Measurements from ENCODE around the gene ADARB1.

ADARB1 gene

DNA sequence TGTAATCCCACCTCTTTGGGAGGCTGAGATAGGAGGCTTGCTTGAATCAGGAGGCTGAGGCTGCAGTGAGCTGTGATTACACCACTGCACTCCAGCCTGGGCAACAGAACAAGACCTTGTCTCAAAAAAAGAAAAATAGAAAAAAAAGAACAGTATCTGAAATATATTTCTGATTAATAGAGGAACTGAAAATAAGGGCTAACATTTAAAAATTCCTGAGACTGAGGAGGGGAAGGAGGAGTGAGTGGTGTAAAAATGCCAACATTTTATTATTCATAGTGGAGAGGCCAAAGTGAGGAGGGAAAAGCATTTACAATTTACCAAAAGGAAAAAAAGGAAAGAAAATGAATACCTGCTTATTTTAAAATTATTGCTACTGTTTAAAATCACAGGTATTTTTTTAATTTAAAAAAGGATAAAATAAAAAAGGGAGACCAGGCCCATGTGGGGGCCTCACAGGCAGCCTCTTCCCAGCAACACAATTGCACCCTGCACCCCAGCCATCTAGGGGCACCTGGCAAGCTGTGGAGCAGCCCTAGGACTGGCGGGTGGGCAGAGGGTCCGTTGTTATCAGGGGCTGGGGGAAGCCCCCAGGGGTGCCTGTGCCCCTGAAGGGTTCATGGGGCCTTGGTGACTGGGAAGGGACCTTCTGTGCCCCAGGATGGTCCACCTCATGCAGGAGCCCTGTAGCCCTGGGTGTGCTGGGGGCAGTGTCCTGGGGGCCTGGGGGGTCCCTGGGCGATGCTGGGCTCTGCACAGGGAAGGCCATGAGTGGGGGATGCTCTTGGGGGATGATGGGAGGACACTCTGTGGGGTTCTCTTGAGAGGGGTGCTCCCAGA lies 34.8 kb upstream of the ADARB1 start:
- no peak for DNase-seq (ENCODE audit: low spot score)

DNA sequence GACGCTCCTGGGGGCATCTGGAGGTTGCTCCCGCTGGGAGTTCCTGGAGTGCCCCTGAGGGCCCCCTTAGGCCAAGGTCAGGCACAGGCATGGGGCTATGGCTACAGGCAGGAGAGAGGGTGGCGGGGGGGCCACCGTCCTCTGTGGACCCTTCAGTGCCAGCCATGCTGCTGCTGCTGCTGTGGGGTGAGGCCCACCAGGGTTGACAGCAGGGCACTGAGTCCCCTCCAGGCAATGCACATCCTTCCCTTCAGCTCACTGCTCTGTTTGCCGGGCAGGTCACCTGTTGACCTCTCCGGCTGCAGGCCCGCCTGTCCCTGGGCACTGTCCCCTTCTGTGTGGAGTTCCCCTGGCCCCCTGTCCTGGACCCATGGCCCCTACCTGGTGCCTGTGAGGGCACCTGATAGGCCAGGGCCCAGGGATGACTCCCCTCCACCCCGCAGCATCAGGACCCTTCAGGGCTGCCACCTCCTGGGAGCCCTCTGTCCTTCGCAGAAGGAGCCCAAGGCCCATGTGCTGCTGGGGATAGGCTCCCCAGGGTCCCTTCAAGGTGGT lies 34.1 kb upstream of the ADARB1 start:
- no peak for DNase-seq (ENCODE audit: low spot score)

DNA sequence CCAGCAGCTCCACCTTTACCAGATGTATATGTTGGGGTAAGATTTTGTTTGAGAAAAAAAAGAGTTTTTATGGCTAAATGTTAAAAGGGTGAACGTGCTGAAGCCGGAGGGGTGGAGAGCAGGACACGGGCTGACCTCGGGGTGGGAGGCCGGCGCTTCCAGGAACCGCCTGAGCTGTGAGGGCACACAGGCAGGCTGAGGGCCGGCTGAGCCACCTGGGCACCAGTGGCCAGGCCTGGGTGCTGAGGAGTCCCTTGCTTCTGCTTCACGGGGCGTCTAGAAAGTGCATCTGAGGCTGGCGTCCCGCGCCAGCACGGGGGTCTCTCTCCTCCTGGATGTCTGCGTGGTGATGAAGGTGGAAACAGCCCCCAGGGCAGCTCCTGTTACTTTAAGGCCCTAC lies 33.6 kb upstream of the ADARB1 start:
- DNase-seq (ENCODE audit: low spot score), result no peak

DNA sequence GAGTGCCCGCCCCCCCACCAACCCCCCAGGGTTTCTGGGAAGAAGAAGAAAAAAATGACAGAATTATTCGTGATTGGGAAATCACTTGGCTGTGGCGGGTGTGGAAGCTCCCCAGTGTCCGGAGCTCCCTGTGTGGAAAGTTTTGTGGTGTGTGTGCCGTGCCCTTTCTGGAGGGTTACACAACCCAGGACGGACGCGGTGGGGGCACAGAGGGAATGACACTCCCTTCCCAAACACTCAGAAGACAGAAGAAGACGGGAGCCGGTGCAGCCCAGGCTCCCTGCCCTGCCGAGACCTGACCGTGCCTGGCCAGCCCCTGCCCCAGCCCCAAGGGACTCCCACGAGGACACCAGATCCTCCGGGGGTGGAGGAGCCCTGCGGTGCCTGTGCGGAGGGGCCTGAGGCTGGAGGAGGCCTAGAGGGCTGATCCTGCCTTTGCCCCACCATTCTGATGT lies 33.0 kb upstream of the ADARB1 start:
- DNase-seq (ENCODE audit: low spot score), result no peak

DNA sequence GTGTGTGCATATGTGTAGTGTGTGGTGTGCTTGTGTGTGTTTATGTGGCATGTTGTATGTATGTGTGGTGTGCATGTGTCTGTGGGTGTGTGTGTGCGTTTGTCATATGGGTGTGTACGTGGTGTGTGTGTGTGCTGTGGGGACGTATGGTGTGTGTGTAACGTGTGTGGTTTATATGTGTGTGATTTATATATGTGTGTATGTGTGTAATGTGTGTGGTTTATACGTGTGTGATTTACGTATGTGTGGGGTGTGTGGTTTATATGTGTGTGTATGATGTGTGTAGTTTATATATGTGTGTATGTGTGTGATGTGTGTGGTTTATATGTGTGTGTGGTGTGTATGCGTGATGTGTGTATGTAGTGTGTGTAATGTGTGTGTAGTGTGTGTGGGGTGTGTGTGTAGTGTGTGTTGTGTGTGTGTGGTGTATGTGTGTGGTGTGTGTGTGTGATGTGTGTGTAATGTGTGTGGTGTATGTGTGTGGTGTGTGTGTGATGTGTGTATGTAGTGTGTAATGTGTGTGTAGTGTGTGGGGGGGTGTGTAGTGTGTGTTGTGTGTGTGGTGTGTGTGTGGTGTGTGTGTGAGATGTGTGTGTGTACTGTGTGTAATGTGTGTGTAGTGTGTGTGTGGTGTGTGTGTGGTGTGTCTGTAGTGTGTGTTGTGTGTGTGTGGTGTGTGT lies 32.3 kb upstream of the ADARB1 start:
- DNase-seq (ENCODE audit: low spot score), result no peak

DNA sequence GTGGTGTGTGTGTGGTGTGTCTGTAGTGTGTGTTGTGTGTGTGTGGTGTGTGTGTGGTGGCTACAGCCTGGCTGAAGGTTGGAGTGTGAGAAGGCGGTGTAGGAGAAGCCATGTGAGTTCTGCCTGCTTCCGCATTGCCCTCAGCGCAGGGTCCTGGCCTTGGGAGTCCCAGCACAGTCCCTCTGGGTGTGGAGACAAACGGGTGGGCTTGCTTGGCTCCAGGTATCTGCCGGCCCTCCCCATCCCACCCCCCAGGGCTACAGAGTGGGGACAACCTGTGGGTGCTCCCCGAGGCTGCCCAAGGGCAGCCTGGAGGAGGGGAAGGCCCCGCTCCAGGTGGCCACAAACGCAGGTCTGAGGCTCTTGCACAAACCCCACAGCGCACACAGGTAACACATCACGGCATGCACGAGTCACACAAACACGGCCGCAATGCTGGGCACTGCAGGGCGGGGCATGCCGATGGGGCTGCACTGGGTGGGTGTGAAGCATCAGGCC lies 31.7 kb upstream of the ADARB1 start:
- no peak for DNase-seq (ENCODE audit: low spot score)

DNA sequence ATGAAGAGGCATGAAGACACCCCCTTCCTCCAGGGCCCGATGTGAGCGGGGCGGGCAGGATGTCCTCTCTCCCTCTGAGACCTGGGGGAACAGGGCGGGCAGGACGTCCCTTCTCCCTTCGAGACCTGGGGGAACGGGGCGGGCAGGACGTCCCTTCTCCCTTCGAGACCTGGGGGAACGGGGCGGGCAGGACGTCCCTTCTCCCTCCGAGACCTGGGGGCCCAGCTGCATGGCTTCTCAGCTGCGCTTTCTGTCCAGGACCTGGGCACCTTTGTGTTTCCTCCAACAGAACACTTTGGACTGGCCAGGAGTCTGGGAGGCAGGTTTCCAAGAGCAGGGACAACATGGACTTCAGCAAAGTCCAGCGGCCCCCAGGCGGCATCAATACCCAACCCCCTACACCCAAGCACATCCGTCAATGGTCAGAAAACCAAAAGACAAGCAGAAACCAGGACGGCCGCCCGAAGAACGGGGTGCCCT lies 30.8 kb upstream of the ADARB1 start:
- DNase-seq (ENCODE audit: low spot score), result no peak

DNA sequence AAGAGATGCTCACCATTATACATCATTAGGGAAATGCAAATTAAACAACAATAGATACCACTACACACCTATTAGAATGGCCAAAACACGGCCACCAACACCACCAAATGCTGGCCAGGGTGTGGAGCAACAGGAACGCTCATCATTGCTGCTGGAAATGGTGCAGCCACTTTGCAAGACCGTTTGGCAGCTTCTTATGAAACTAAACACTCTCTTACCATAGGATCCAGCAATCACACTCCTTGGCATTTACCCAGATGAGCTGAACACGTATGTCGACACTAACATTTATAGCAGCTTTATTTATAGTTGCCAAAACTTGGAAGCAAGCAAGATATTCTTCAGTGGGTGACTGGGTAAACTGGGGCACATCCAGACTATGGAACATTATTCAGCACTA lies 28.9 kb upstream of the ADARB1 start:
- no peak for DNase-seq (ENCODE audit: low spot score)

DNA sequence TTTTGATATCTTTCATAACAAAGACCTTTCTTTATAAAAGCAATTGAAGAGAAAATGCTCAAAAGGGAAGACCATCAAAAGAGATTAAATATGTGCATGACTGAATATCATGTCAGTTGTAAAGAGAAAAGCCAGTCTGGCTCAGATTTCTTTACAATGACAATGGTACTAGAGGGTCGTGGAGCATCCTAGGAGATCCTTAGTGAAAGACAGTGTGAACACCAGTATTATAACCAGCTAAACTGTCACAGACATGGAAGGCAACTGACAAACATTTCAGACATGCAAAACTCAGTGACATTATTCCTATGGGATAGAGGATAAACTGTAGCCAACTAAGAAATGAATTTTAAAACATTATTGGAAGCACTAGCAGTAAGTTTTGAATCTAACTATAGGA lies 27.1 kb upstream of the ADARB1 start:
- no peak for DNase-seq (ENCODE audit: low spot score)

DNA sequence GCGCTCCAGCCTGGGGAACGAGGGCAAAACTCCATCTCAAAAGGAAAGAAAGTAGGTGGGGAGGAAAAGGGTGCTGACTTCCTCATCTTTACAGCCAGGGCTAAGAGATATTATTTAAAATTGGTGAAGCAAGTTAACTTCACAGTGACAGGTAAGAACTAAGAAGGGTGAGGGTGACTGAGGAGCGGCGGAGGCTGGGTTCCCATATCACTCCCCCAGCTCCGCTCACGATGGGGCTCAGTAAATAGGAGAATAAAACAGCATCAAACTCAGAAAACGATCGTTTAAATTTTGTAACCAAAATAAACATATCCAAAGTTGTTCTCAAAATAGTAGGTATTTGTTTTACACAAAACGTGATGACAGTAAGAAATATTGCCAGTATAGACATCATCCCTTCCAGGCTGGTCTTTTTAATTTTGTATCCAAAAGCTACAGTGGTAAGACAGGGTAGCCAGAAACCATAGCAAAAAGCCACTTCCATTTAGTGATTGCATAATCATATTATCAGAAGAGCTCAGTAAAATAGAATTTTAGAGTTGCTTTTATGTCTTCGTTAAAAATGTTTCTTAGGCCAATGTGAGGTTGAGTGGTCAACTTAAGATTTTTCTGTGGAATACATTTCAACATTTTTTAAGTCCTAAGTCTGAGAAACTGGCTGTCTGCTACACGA lies 26.2 kb upstream of the ADARB1 start:
- DNase-seq (ENCODE audit: low spot score), result no peak

DNA sequence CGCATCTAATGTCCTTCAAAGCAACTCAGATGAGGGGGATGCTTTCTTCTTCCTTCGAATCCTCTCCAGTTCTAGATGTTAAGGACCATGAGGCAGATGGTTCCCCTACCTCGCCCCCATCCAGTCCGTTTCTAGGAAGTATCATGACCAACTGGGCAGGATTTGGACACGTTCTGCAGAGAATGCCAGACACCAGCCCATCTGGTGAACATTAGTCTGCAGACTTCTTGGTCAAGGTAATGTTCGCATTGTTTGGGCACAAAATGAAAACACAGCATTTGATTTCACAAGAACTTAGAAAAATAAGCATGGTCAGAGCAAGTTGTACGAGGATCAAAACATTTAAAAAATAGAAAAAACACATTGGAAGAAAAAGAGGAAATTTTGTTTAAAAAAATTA lies 25.4 kb upstream of the ADARB1 start:
- DNase-seq (ENCODE audit: low spot score), result no peak

DNA sequence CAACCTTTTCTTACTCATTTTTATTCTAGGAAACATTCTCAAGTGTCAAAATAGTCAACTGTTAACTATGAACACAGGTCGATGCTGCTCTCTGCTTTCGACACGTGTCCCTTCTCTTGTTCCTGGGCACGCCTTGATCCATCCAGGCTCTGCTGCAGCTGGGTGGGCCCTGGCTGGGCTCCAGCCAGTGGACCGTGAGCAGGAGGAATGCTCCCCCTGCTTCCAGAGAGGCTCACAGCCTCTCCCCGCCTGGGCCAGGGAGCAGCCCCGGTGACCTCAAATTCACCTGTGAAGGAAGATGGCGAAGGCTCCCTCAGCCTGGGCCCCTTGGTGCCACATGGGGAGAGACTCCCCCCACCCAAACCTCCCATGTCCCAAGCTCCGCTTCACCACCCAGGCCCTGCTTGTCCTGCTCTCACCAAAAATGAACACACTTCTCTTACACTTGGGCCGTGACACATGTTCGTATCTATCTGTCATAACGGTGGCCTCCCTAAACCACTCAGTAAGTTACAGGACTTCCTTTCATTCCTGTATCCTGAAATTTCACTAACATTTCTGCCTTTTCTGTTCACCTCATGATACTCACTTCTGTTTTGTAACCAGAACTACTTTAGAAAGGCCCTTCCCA lies 24.6 kb upstream of the ADARB1 start:
- no peak for DNase-seq (ENCODE audit: low spot score)

DNA sequence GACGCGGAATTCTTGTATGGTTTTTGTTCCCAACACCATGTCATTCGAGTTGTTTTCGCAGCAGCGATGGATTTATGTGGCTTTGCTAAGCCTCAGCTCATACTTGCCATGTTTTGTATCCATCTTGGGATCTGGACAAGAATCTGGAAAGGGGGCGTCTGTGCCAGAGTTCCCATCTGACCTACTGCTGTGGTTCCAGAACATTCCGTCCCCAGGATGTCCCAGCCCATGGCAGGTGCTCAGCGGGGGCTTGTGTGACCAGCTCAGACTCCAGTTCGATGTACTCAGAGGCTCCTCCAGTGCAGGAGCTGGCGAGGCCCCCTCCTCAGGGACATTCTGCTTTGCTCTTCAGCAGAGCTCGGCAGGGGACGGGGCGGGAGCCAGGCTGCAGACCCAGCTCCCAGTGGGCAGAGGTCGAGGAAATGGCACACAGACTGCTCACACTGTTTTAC lies 24.0 kb upstream of the ADARB1 start:
- no peak for DNase-seq (ENCODE audit: low spot score)

DNA sequence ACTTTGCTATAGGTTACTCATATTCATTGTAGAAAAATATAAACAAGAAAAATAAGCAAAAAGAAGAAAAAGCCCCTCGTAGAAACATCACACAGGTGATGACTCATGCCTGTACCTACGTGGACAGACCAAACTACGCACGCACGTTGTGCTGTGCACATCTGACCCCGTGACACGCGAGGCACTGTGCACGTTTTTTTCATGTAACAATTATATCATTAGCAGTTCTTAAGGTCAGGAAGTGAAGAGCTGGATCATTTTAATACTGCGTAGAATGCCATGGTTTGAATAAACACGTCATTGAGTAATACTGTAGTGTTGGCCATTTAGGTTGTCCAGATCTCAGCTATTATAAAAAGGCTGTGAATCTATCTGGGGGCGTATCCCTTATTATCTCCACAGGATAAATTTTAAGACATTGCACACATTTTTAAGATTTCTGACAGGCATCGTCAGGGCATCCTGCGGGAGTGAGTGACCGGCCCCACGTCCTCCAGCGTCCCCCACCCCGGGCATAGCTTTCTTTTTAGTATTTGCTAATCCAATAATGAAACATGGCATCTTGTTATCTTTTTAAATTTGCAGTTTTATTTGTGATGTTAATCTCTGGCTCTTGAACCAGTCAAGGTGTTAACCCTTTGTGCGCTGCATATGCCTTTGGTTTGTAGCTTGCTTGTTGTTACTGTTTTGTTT lies 23.4 kb upstream of the ADARB1 start:
- DNase-seq (ENCODE audit: low spot score), result no peak

DNA sequence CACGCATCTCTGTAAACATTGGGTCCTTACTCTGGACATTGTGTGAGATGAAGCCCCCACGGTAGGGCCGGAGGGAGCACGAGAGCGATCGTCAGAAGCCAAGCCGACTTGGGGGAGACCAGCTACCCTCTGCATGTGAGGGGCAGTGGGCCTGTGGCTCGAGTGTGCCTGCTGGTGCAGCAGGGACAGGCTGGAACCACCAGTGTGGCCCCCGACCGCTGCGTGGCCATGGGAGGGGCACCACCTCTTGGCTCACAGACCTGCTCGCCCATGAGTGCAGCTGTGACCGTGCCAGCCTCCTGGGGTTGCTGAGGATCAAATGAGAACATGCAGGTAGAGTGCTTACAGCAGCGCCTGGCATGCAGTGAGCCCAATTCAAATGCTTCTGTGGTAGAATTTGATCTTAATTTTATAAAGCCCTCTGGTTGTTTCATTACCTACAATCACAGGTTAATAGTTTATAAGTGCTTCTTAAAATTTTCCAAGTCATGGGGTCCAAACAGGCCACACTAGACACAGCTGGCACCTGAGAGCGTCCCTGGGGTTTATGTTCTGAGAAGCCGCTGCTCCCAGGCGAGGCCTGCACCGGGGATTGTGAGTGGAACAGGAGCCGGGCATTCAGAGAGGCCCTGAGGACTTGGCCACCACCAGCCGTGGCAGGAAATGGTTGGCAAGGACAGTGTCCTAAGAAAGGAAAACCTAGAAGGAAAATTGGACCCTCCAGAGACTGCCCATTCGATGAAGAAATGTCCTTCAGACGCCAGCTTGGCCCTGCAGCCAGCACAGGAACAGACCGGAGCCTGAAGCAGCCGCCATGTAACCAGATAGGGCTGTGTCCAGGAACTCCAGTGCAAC lies 22.6 kb upstream of the ADARB1 start:
- DNase-seq (ENCODE audit: low spot score), result no peak

DNA sequence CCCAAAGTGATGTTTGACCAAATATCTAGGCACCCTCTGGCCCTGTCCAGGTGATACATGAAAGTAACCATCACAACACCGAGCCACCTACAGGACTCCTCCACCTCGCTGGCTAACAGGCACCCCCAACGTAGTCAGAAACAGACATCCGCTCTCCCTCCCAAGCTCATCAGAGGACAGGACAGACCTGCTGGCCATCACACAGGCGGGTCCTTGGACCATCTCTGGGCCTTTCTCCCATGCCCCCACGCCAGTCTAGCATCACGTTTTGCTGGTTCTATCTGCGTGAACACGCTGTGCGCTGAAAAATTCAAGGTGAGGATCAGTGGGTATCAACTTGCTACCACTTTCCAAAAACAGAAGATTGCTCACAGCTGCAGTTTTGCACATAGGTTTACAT lies 21.4 kb upstream of the ADARB1 start:
- DNase-seq (ENCODE audit: low spot score), result no peak

DNA sequence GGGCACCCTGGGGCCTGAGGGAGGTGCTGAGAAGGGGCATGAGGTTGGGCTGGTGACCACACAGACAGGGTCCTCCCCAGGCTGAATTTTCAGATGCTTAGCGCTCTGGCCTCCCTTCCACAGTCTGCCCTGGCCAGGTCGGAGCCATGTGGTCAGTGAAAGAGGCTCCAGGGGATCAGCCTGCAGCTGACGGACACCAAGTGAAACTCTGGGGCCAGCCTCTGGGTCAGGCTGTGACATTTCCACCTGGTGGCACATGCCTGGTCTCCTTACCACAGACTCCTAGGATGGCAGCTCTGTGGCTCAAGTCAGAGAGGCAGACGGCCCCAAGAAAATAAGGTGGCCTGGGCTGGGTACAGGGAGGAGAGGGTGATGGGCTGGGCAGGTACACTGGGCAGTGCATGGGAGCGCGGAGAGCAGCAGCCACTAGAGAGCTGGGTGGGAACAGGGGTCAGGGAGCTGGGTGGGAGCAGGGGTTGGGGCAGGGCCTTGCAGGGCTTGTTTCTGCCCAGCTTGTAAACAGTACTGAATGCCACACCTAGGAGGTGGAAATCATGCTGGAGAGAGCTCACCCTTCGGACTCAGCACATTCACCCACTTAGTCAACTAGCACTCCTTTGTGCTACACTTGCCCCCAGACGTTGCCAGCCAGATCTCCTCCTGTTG lies 20.7 kb upstream of the ADARB1 start:
- DNase-seq (ENCODE audit: low spot score), result no peak

DNA sequence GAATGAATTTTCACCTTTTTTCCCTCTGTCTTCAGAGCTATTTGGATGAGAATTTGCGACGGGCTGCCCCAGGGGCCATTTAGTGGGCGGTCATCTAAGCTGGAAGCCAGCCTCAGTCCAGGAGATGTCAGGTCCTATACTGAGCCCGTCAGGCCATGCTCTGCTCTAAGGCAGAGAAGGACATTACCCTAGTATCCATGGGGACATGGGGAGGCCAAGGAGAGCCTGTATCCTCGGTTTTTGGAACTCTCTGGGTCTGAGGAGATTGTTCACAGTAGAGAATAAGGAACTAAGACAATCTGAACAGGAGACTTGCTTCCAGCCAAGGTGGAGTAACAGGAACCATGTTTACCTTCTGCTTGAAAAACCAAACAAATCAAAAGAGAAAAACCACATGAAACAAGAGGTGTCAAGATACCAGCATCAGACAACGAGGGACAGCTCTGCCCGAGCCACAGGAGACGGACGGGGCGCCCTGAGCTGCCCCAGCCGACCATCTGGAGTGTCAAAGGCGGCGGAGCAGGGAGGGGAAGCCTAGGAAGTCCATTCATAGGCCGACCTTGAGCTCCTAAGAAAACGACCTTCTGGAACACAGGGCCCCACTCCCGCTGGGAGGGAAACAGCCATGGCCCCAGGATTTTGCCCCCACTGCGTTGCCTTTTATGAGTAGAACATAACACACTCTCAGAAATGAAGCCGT lies 20.0 kb upstream of the ADARB1 start:
- DNase-seq (ENCODE audit: low spot score), result no peak
